Common myeloid progenitor, CD34-positive (primary cell): ENCODE results near the gene LGR6.

Experiments used
- CTCF ChIA-PET: fragments of 350-600 bp; sonication (Branson Sonifier 250); formaldehyde crosslinking; loops from one replicate; lab custom pipeline; 2021; ENCODE audit warnings: antibody characterized with exemption; lab: Charles Lee
- POLR2A ChIA-PET: fragments of 350-600 bp; sonication (Branson Sonifier 250); formaldehyde crosslinking; loops from one replicate; lab custom pipeline; 2021; ENCODE audit warnings: antibody characterized with exemption; lab: Charles Lee
- DNase-seq, 3 donors: peaks; one replicate each; pipeline versions ENCODE4 v3.0.0 to v3.0.0-alpha.2; 2013
- H3K27ac ChIP-seq, 2 experiments: 1 replicate in 1 of 2; 2 replicates in 1 of 2; pipeline ENCODE4 v1.7.0; 2013; ENCODE audit warnings: inconsistent platforms in 2 of 2, low read length in 2 of 2, mild to moderate bottlenecking in 2 of 2, low read depth in 1 of 2, moderate library complexity in 1 of 2; ENCODE audit not compliant: severe bottlenecking in 2 of 2, insufficient read depth in 1 of 2, poor library complexity in 1 of 2
- H3K27me3 ChIP-seq, 5 experiments: replicated peaks in 2 of 5; 1 replicate in 3 of 5; 2 replicates in 2 of 5; pipeline versions ENCODE4 v1.6.1 to v1.7.0; 2013; ENCODE audit warnings: low read length in 4 of 5, mild to moderate bottlenecking in 2 of 5, moderate library complexity in 2 of 5, inconsistent platforms in 1 of 5; ENCODE audit not compliant: insufficient read depth in 5 of 5, control insufficient read depth in 4 of 5
- H3K36me3 ChIP-seq, 4 experiments: 1 replicate in 2 of 4; 2 replicates in 2 of 4; pipeline versions ENCODE4 v1.6.1 to v1.7.0; 2013; ENCODE audit warnings: low read length in 3 of 4, control low read depth in 1 of 4, mild to moderate bottlenecking in 1 of 4; ENCODE audit not compliant: control insufficient read depth in 4 of 4, insufficient read depth in 4 of 4
- H3K4me1 ChIP-seq, 4 experiments: 1 replicate in 3 of 4; 2 replicates in 1 of 4; pipeline versions ENCODE4 v1.6.1 to v1.7.1; 2013; ENCODE audit warnings: low read length in 3 of 4, mild to moderate bottlenecking in 3 of 4, control low read depth in 1 of 4, inconsistent platforms in 1 of 4, moderate library complexity in 1 of 4; ENCODE audit not compliant: control insufficient read depth in 4 of 4, insufficient read depth in 4 of 4; ENCODE audit errors: control extremely low read depth in 1 of 4
- H3K4me3 ChIP-seq, 7 experiments: 1 replicate in 4 of 7; 2 replicates in 3 of 7; pipeline versions ENCODE4 v1.5.1 to v1.7.0; 2013; ENCODE audit warnings: mild to moderate bottlenecking in 7 of 7, low read length in 6 of 7, moderate library complexity in 6 of 7, inconsistent platforms in 2 of 7, low read depth in 2 of 7, control low read depth in 1 of 7; ENCODE audit not compliant: insufficient read depth in 4 of 7, control insufficient read depth in 1 of 7; ENCODE audit errors: extremely low read depth in 1 of 7
- H3K9me3 ChIP-seq, 5 experiments: 1 replicate in 4 of 5; 2 replicates in 1 of 5; pipeline versions ENCODE4 v1.6.1 to v1.7.1; 2013; ENCODE audit warnings: low read length in 4 of 5, mild to moderate bottlenecking in 2 of 5, inconsistent platforms in 1 of 5, low read depth in 1 of 5, moderate library complexity in 1 of 5; ENCODE audit not compliant: control insufficient read depth in 4 of 5, insufficient read depth in 2 of 5; ENCODE audit errors: control extremely low read depth in 1 of 5
- WGBS: methylation state at CpG from one replicate; pipeline ENCODE4 v1.1.5; 2013; ENCODE audit not compliant: insufficient coverage; 5-methylcytosine and 5-hydroxymethylcytosine counted together

The LGR6 gene

GRCh38 chr1:202217516-202217915 is 23.9 kb downstream of the LGR6 start:
- Histone ChIP-seq H3K9me3 (no peaks in the 10 kb centered on the region), H3K4me3 (no peak overlapping the region), H3K27ac (no peak overlapping the region), H3K36me3 (no peaks in the 10 kb centered on the region), H3K4me1 (peaks cover 3 to 20% (median 12%) of the 10 kb centered on the region in 4 experiments), H3K27me3 (peaks cover 9 to 33% (median 31%) of the 10 kb centered on the region in 5 experiments)
- ChIA-PET POLR2A (no interaction called here), CTCF (interaction anchor here (1.3 to 2.0 kb wide), 2 partner anchors 9 to 19 kb away, joined by 3 to 6 read pairs; no protein-coding TSS in a partner anchor)
- 100% methylated on average over 2 of the region's 3 CpGs for WGBS
- no peak for DNase-seq

- peaks cover 3 to 20% (median 12%) of the 10 kb centered on the region in 4 experiments for H3K4me1 ChIP-seq
- H3K27me3 ChIP-seq: peaks cover 9 to 33% (median 29%) of the 10 kb centered on the region in 5 experiments
- H3K4me3 ChIP-seq: no peak overlapping the region
- no peaks in the 10 kb centered on the region for H3K36me3 ChIP-seq
- POLR2A ChIA-PET: no interaction called here
- no peak overlapping the region for H3K27ac ChIP-seq
- CTCF ChIA-PET: interaction anchor here (1.2 to 2.0 kb wide), 6 partner anchors 8 to 24 kb away, joined by 3 to 6 read pairs (median 3); no protein-coding TSS in a partner anchor
- WGBS: no CpG with 5 or more reads among the region's 1 CpG
- no peak for DNase-seq
- H3K9me3 ChIP-seq: no peaks in the 10 kb centered on the region
Measured at GRCh38 chr1:202217951-202218350, 24.4 kb downstream of the LGR6 start.

GRCh38 chr1:202220733-202221132 is 27.1 kb downstream of the LGR6 start:
- Histone ChIP-seq H3K36me3 (no peaks in the 10 kb centered on the region), H3K9me3 (no peaks in the 10 kb centered on the region), H3K27ac (no peak overlapping the region), H3K27me3 (peaks cover 5 to 13% (median 8%) of the 10 kb centered on the region in 5 experiments), H3K4me1 (peaks cover 0 to 11% (median 6%) of the 10 kb centered on the region in 4 experiments), H3K4me3 (no peak overlapping the region)
- ChIA-PET CTCF (no interaction called here), POLR2A (no interaction called here)
- WGBS: 88% methylated on average over 1 of the region's 2 CpGs
- no peak for DNase-seq

- DNase-seq: peak in 2 of 3 donors; percentile 50 to 57
- CTCF ChIA-PET: interaction anchor here (1.0 to 2.3 kb wide), 2 partner anchors 13 to 15 kb away, joined by 3 to 6 read pairs; no protein-coding TSS in a partner anchor
- no peaks in the 10 kb centered on the region for H3K9me3 ChIP-seq
- no peaks in the 10 kb centered on the region for H3K36me3 ChIP-seq
- no peak overlapping the region for H3K27ac ChIP-seq
- POLR2A ChIA-PET: no interaction called here
- H3K4me1 ChIP-seq: peaks cover 0 to 11% (median 6%) of the 10 kb centered on the region in 4 experiments
- 77% methylated on average over 14 of the region's 19 CpGs for WGBS
- no peak overlapping the region for H3K4me3 ChIP-seq
- peaks cover 0 to 8% (median 5%) of the 10 kb centered on the region in 5 experiments for H3K27me3 ChIP-seq
Measured at GRCh38 chr1:202221911-202222909, 28.6 kb downstream of the LGR6 start.

DNA sequence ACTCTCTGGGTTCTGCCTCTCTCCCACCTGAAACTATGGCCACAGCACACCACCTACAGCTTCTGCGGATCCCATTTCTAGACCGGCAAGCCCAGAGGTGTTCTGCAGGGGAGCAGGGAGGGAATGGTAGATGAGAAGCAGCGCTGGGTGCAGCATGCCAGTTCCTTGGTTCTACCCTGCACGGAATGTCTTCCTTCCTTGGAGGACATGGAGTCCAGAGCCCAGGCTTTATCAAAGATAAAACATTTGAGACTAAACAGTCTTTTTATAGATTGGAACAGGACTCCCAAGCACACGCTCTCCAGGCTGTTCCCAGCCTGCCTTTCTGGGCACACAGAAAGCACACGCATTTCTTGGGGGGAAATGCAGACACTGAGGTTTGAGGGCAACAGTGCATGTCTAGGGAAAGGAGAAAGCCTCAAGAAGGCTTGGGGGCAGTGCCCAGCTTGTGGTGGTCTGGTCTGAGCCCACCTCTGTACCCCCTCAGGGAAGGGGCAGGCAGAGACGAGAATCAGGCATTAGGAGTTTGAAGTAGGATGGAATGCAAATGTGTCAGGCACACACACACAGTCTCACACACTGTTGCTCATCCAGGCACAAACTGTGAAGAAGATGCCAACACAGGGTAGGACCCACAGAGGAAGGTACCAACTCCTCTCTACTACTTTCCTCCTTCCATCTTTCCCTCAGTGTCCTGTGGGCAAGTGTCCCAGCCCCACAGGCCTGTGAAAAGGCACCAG is 29.7 kb downstream of the LGR6 start:
- POLR2A ChIA-PET: no interaction called here

DNA sequence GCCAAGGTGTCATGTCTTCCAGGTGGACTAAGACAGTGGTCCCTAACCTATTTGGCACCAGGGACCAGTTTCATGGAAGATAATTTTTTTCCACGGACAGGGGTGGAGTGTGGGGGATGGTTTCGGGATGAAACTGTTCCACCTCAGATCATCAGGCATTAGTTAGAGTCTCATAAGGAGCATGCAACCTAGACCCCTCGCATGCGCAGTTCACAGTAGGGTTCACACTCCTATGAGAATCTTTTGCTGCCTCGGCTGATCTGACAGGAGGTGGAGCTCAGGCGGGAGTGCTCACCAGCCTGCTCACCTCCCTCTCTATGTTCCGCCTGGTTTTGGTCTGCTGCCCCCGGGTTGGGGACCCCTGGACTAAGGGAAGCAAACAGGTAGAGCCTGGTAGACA is 30.9 kb downstream of the LGR6 start:
- Histone ChIP-seq H3K4me3 (no peak overlapping the region), H3K36me3 (no peaks in the 10 kb centered on the region), H3K27ac (no peak overlapping the region), H3K27me3 (peaks cover 0 to 5% (median 0%) of the 10 kb centered on the region in 5 experiments), H3K9me3 (no peaks in the 10 kb centered on the region), H3K4me1 (peaks cover 0 to 11% (median 6%) of the 10 kb centered on the region in 4 experiments)
- POLR2A ChIA-PET: no interaction called here
- DNase-seq: no peak
- 99% methylated on average over 7 of the region's 8 CpGs for WGBS
- CTCF ChIA-PET: interaction anchor here (0.9 to 2.8 kb wide), 5 partner anchors 11 to 40 kb away, joined by 3 to 7 read pairs (median 3); no protein-coding TSS in a partner anchor

More for the DNA sequence above, 29.7 kb downstream of the LGR6 start:
- Histone ChIP-seq H3K4me3 (no peak overlapping the region), H3K36me3 (no peaks in the 10 kb centered on the region), H3K27ac (no peak overlapping the region), H3K4me1 (peaks cover 0 to 11% (median 6%) of the 10 kb centered on the region in 4 experiments), H3K9me3 (no peaks in the 10 kb centered on the region), H3K27me3 (peaks cover 0 to 7% (median 3%) of the 10 kb centered on the region in 5 experiments)
- CTCF ChIA-PET: interaction anchor here (0.9 to 2.3 kb wide), 3 partner anchors 11 to 14 kb away, joined by 3 to 6 read pairs (median 3); no protein-coding TSS in a partner anchor
- 97% methylated on average over 4 of the region's 7 CpGs for WGBS
- no peak for DNase-seq
